HG03039 (cell line): ENCODE results near the gene C10orf95.

Experiments used
- ATAC-seq: cut with Tn5 transposase; IDR thresholded peaks from one replicate; pipeline ENCODE4 v1.9.1; 2021; ENCODE audit warnings: mild to moderate bottlenecking, moderate library complexity; ENCODE audit not compliant: unreplicated experiment

Gene C10orf95

GRCh38 chr10:102435529-102436233 is 15.7 kb downstream of the C10orf95 start:
- ATAC-seq = no peak

DNA sequence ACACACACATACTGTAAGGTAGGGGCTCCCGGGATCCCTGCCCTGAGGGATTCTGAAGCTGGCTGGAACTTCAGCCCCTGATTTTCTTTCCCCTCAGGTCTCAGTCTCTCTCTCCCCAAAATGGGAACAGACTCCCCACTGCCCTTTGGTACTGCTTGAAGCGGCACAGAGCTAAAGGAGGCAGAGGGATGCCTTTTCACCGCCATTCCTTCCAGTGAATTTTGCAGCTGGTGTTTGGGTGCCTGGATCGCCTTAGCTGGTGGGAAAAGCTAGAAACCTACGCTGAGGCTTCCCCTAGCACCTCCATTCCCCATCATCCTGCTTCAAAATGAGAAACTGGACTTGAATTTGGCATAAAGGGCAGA is 16.2 kb downstream of the C10orf95 start:
- ATAC-seq = no peak

DNA sequence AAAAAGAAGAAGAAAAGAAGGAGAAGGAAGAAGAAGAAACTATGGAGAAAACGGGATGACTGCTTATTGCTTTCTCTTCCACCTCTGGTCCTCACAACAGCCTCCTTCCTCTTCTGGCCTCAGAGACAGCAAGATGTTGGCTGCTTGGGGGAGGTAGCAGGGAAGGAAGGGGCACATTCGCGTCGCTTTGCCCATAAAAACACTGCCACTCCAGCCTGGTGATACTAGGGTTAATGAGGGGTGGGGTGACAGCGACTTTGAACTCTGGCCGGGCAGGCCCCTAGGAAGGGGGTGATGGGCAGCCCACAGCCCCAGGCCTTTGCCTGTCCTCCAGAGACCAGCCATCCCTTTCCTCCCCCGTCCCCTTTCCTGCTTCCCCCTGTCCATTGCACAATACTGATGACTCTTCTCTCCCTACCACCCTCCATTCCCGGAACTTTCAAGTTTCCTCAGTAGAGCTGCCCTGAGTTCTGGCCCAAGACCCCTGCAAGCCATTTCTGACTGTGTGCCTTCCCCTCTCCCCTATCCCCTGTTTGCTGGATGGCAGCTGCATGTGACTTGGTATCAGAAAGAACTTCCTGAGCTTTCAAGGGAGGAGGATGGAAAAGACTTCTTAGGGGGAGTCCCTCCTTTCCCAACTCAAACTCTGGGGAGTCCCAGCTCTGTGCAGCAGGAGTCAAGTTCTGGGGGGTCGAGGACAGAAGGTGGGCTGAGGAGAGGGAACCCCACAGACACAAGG is 16.8 kb downstream of the C10orf95 start:
- ATAC-seq = no peak

- ATAC-seq = no peak
Observed at GRCh38 chr10:102433619-102434046, 17.7 kb downstream of the C10orf95 start.

GRCh38 chr10:102432162-102432950 is 19.0 kb downstream of the C10orf95 start, which contains the start of gene CUEDC2:
CUEDC2 (minus strand) TSS chr10:102432574; CDS start chr10:102425188, 7,386 bp downstream.
- ATAC-seq = peak; percentile 77

GRCh38 chr10:102431452-102432124 is 19.8 kb downstream of the C10orf95 start:
- ATAC-seq = no peak

- no peak for ATAC-seq
Observed at GRCh38 chr10:102429468-102429867, 21.9 kb downstream of the C10orf95 start.

DNA sequence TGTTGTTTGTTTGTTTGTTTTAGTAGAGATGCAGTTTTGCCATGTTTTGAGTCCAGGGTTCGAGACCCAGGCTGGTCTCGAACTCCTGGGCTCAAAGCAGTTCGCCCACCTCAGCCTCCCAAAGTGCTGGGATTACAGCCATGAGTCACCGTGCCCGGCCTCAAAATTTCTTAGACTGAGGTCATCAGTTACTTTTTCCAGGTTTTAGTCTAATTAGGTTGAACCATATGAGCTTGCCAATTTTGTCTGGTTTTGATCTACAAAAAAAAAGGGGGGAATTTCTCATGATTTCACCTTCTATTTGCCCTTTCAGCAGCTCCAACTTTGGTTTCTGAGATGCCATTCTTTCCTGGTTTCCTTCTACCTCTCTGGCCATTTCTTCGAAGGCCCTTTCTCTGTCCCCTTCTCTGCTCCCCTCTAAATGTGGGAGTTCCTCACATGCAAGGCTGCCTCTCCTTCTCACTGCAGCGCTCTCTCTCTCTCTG is 24.5 kb downstream of the C10orf95 start:
- ATAC-seq = no peak

DNA sequence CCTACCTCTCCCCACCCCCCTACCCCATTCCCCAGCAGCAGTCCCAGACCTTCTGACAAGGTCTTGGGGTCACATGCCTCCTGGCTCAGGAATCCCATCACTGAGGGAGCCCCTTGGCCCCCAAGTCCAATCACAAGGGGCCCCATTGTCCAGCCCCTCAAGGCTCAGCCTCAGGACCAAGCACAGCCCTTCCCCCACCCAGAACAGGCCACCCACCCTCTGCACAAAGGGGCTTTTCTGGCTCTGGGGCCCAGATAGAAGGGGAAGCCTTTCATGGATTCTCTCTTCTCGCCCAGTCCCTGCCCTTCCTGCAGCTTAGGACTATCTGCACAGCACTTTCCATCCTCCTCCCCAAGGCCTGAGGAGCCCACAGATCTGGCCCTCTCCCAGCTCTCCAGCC is 25.9 kb downstream of the C10orf95 start:
- no peak for ATAC-seq

- no peak for ATAC-seq
Observed at GRCh38 chr10:102424916-102425315, 26.4 kb downstream of the C10orf95 start.

DNA sequence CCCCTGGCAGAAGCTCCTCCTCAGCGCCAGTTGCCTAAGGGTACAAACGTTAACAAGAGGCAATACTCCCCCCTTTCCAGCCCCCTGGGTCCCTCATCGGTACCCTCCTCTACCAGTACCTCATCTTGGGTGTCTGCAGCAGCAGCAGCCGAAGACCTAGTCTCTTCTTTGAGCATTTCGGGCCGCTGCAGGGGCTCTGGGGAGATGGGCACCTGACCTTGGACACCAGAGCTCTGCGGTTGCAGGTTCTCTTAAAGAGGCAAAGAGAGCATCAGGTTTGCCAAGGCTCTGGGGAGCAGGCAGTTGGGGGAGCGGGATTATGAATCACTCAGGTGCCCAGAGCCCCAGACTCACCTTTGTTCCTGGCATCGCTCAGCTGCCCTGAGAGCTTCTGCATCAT is 27.2 kb downstream of the C10orf95 start:
- no peak for ATAC-seq

DNA sequence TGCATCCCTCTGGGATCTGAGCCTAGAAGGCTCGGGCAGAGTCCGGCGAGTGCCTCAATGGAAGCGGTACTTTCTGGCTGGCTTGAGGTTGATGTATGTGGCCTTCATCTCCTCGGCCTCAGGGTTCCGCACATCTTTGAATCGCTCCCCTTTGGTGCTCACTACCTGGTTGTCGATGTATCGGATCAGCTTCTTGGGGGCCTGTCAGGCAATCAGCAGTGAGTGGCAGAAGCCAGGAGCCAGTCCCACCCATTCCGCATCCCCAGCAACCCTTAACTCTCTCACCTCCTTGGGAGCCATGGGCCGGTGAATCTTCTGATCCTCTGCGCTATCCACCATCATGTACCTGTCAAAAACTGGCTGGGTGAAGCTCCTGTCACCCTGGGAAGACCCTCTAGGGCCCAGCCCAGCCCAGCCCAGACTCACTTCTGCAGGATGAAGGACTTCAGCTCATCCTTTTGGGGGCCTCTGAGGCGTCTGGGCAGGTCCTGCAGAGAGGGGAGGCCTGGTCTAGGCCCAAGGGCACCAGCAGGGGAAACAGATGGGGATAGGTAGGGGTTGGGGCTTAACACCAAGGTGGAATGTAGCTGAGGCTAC is 27.9 kb downstream of the C10orf95 start:
- ATAC-seq = no peak

DNA sequence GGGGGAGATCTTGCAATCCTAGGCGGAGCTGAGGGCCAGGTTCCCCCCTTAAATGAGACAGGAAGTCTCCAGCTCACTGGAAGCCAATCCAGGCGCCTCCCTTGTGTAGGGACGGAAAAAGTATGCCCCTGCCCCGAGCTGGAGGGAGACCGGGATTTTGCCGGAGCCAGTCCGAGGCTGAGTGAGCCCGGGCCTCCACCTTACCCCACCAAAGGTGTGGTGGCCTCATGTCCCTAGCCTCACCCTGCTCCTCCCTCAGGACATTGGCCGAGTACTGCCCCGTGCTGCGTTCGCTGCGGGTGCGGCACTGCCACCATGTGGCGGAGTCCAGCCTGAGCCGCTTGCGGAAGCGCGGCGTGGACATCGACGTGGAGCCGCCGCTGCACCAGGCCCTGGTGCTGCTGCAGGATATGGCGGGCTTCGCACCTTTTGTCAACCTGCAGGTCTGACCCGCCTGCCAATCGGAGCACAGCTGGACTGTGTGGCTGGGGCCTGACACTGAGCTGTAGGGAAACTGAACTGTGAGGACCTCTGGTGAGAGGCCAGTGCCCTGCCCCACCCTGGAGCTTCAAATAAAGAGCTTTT is 28.7 kb downstream of the C10orf95 start:
- ATAC-seq = no peak

- no peak for ATAC-seq
Observed at GRCh38 chr10:102421757-102422512, 29.4 kb downstream of the C10orf95 start.

DNA sequence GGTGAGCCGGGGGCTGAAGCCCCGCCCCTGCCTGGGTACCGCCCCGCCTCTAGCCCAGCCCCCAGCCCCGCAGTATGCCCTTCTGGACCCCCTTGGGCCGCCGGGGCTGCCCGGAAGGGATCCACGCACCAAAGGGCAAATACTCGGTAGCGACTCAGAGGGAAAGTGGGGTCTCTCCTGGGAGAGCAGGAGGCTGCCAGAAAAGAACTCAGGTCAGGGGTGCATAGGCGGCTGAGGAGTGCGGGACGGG is 29.9 kb downstream of the C10orf95 start:
- no peak for ATAC-seq

- peak; percentile 66 for ATAC-seq
Observed at GRCh38 chr10:102420714-102421506, 30.4 kb downstream of the C10orf95 start, which contains the start of gene FBXL15. FBXL15 (plus strand) TSS chr10:102420836; CDS start chr10:102421130, 294 bp downstream.

- no peak for ATAC-seq
Observed at GRCh38 chr10:102420181-102420713, 31.1 kb downstream of the C10orf95 start.
